Keratinocyte (primary cell): ENCODE results near the gene GAP43. TPM values are rescaled to one million over a fixed set of nuclear protein-coding genes. Genes with fewer than 3 reads are reported as not detected.

ENCODE experiments used
- DNase-seq: peaks from one replicate; pipeline ENCODE4 v3.0.0-alpha.2; 2011; ENCODE audit warnings: low read depth, missing footprints, low spot score
- FAIRE-seq: peaks from 2 replicates; lab custom pipeline; 2011; peaks lifted over from hg19 to GRCh38; lab: Jason Lieb, UNC
- H2AFZ ChIP-seq: 2 replicates; pipeline ENCODE4 v1.6.0; 2012; ENCODE audit warnings: low read length, control low read depth, inconsistent platforms; ENCODE audit not compliant: control insufficient read depth
- H3K27ac ChIP-seq: 2 replicates; pipeline ENCODE4 v1.5.1; 2011; ENCODE audit warnings: low read length; ENCODE audit not compliant: control insufficient read depth, insufficient read depth
- H3K27me3 ChIP-seq: 3 replicates; pipeline ENCODE4 v1.6.0; 2011; ENCODE audit warnings: low read length; ENCODE audit not compliant: control insufficient read depth, insufficient read depth; ENCODE audit errors: extremely low read depth
- H3K36me3 ChIP-seq, 2 experiments: 2 replicates in 1 of 2; 3 replicates in 1 of 2; pipeline ENCODE4 v1.5.1; 2011; ENCODE audit warnings: low read length in 2 of 2, mild to moderate bottlenecking in 1 of 2; ENCODE audit not compliant: control insufficient read depth in 2 of 2, insufficient read depth in 2 of 2; ENCODE audit errors: extremely low read depth in 1 of 2
- H3K4me1 ChIP-seq: 3 replicates; pipeline ENCODE4 v1.5.1; 2011; ENCODE audit warnings: low read length; ENCODE audit not compliant: control insufficient read depth, insufficient read depth; ENCODE audit errors: extremely low read depth
- H3K4me2 ChIP-seq: 3 replicates; pipeline ENCODE4 v1.6.0; 2011; ENCODE audit warnings: low read depth, low read length; ENCODE audit not compliant: control insufficient read depth, insufficient read depth; ENCODE audit errors: extremely low read depth
- H3K4me3 ChIP-seq, 3 experiments: fragments of 200-600 bp in 1 of 3; sonication (generic) in 1 of 3; 2 replicates in 2 of 3; 3 replicates in 1 of 3; pipeline ENCODE4 v1.5.1; 2011 to 2016; ENCODE audit warnings: low read length in 3 of 3, mild to moderate bottlenecking in 3 of 3, control low read depth in 2 of 3, inconsistent platforms in 1 of 3, low read depth in 1 of 3, mixed read lengths in 1 of 3, mixed run types in 1 of 3, moderate library complexity in 1 of 3; ENCODE audit not compliant: control insufficient read depth in 2 of 3, insufficient read depth in 2 of 3; ENCODE audit errors: extremely low read depth in 1 of 3
- H3K79me2 ChIP-seq: 2 replicates; pipeline ENCODE4 v1.6.0; 2012; ENCODE audit warnings: low read length; ENCODE audit not compliant: control insufficient read depth, insufficient read depth
- H3K9ac ChIP-seq: 3 replicates; pipeline ENCODE4 v1.6.0; 2011; ENCODE audit warnings: low read length; ENCODE audit not compliant: control insufficient read depth, insufficient read depth; ENCODE audit errors: extremely low read depth
- H3K9me1 ChIP-seq: 3 replicates; pipeline ENCODE4 v1.6.0; 2011; ENCODE audit warnings: low read length; ENCODE audit not compliant: control insufficient read depth, insufficient read depth; ENCODE audit errors: extremely low read depth
- H3K9me3 ChIP-seq: 2 replicates; pipeline ENCODE4 v1.5.1; 2012; ENCODE audit warnings: low read depth, low read length; ENCODE audit not compliant: control insufficient read depth
- H4K20me1 ChIP-seq: 3 replicates; pipeline ENCODE4 v1.6.0; 2011; ENCODE audit warnings: low read length; ENCODE audit not compliant: control insufficient read depth, insufficient read depth; ENCODE audit errors: extremely low read depth
- EZH2 ChIP-seq: IDR thresholded peaks from one replicate; pipeline ENCODE4 v1.6.1; 2012; ENCODE audit warnings: inconsistent platforms, mild to moderate bottlenecking, low read length, moderate library complexity
- dilution Hi-C: fragments of 300-500 bp; cut with MboI; formaldehyde crosslinking; loops from one replicate; pipeline ENCODE4 v1.7.0; 2020; ENCODE audit warnings: low sequenced_read_pairs; ENCODE audit not compliant: extremely low pct_ligation_motif_present
- polyA plus RNA-seq, 5 experiments: library from polyadenylated mRNA; depleted of rRNA in 3 of 5; stranded (reverse) in 3 of 5; stranded (forward) in 1 of 5; unstranded in 1 of 5; fragments of >200 nt; gene quantifications; 1 replicate in 1 of 5; 2 replicates in 3 of 5; 3 replicates in 1 of 5; pipeline versions ENCODE4 v1.2.1 to v1.2.3, GENCODE V29; 2011 to 2012; ENCODE audit warnings: missing spikeins in 2 of 5, low read depth in 1 of 5, low replicate concordance in 1 of 5
- TF ChIP-seq, protein P1 (sequence below), 3 experiments: IDR thresholded peaks in 1 of 3; conservative IDR thresholded peaks in 1 of 3; optimal IDR thresholded peaks in 1 of 3; 2 replicates in 2 of 3; 3 replicates in 1 of 3; pipeline versions ENCODE3 to v1.5.1; 2011; ENCODE audit warnings: low read length in 3 of 3, mild to moderate bottlenecking in 3 of 3, moderate library complexity in 2 of 3, control low read depth in 1 of 3, inconsistent platforms in 1 of 3; ENCODE audit not compliant: insufficient read depth in 2 of 3; ENCODE audit errors: extremely low read depth in 1 of 3

GAP43 gene
- polyA plus RNA-seq, 1 donor (not counting 4 experiments of a cell fraction or from before 2014, with no cell fraction given): not detected

DNA sequence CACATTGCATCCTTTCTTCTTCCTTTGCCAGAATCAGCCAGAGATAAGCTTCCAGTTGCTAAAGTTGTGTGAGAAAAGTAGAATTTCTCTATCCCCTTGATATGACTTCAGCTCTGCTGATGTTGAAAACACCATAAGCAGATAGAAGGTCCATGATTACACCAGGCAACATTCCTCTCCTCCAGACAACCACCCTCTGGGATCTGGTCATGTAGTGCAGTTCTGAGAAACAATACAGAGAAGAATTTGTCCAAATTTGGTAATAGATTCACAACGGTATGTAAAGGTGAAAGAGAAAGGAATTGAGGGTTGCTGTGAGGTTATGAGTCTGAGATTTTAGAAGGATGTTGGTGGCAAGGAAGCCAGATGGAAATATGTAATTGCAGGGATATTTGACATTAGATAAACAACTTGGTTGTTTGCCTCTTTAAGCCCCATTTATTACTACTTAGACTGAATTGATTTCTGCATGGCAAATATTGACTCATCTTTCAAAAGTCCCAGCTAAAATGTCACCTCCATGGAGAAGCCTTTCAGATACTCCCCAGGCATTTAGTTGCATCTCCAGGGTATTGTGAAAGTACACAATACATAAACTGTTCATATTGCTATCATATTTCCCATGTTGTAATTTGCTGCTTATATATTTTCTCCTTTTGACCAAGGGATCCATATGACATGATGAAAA is 134.9 kb downstream of the GAP43 start:
- H4K20me1 ChIP-seq: no peaks in the 10 kb centered on the region
- no peak overlapping the region for H2AFZ ChIP-seq
- H3K36me3 ChIP-seq: no peaks in the 10 kb centered on the region
- no peak overlapping the region for H3K4me3 ChIP-seq
- H3K4me2 ChIP-seq: no peak overlapping the region
- no peaks in the 10 kb centered on the region for H3K9me1 ChIP-seq
- dilution Hi-C loops: no loop called here
- no peak overlapping the region for H3K9ac ChIP-seq
- DNase-seq (no peak), FAIRE-seq (no peak)
- no peaks in the 10 kb centered on the region for H3K4me1 ChIP-seq
- no peaks in the 10 kb centered on the region for H3K27me3 ChIP-seq
- no peaks in the 10 kb centered on the region for H3K79me2 ChIP-seq
- H3K27ac ChIP-seq: no peak overlapping the region
- TF ChIP-seq, protein P1, sequence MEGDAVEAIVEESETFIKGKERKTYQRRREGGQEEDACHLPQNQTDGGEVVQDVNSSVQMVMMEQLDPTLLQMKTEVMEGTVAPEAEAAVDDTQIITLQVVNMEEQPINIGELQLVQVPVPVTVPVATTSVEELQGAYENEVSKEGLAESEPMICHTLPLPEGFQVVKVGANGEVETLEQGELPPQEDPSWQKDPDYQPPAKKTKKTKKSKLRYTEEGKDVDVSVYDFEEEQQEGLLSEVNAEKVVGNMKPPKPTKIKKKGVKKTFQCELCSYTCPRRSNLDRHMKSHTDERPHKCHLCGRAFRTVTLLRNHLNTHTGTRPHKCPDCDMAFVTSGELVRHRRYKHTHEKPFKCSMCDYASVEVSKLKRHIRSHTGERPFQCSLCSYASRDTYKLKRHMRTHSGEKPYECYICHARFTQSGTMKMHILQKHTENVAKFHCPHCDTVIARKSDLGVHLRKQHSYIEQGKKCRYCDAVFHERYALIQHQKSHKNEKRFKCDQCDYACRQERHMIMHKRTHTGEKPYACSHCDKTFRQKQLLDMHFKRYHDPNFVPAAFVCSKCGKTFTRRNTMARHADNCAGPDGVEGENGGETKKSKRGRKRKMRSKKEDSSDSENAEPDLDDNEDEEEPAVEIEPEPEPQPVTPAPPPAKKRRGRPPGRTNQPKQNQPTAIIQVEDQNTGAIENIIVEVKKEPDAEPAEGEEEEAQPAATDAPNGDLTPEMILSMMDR (optimal IDR thresholded peaks at IDR 0.05 in 1 of 3, IDR thresholded peaks at IDR 0.05 in 1 of 3, conservative IDR thresholded peaks at IDR 0.05 in 1 of 3; ENCODE audit: extremely low read depth in 1 of 3, insufficient read depth in 2 of 3, low read length in 3 of 3): no peak
- no peak for TF ChIP-seq EZH2
- no peaks in the 10 kb centered on the region for H3K9me3 ChIP-seq

DNA sequence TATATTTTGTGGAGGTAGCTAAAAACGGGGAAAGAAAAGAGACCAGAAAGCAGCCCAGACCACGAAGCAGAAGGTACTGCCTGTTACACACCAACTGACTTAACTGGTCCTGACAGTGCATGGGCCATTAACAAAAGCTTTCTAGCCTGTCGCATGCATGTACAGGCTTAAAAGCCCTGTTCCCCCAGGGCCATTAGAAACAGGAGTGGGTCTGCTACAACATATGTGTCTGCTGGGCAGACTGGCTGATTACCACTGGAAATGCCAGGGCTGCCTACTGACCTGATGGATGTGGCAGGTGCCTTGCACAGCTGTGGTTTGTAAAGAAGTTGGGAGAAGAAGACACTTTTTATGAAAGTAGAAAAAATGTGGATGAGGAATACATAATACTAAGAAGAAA is 137.4 kb downstream of the GAP43 start:
- no peaks in the 10 kb centered on the region for H3K36me3 ChIP-seq
- no peak overlapping the region for H3K9ac ChIP-seq
- dilution Hi-C loops: no loop called here
- no peak overlapping the region for H3K27ac ChIP-seq
- DNase-seq (no peak), FAIRE-seq (no peak)
- no peaks in the 10 kb centered on the region for H3K79me2 ChIP-seq
- no peak overlapping the region for H3K4me3 ChIP-seq
- H3K9me1 ChIP-seq: no peaks in the 10 kb centered on the region
- TF ChIP-seq, protein P1 (optimal IDR thresholded peaks at IDR 0.05 in 1 of 3, IDR thresholded peaks at IDR 0.05 in 1 of 3, conservative IDR thresholded peaks at IDR 0.05 in 1 of 3; ENCODE audit: extremely low read depth in 1 of 3, insufficient read depth in 2 of 3, low read length in 3 of 3): no peak
- TF ChIP-seq EZH2: no peak
- H3K4me1 ChIP-seq: no peaks in the 10 kb centered on the region
- H3K4me2 ChIP-seq: no peak overlapping the region
- H2AFZ ChIP-seq: no peak overlapping the region
- no peaks in the 10 kb centered on the region for H3K9me3 ChIP-seq
- H3K27me3 ChIP-seq: no peaks in the 10 kb centered on the region
- no peaks in the 10 kb centered on the region for H4K20me1 ChIP-seq
